HG03469 (cell line): ENCODE data around the gene FGF2.
"Not testable (repeated sequence)": the region's sequence is repeated elsewhere in the genome, so short reads cannot be mapped to it uniquely, and the experiment has no call there.

Experiments
- ATAC-seq: cut with Tn5 transposase; IDR thresholded peaks from one replicate; pipeline ENCODE4 v1.9.1; 2021; ENCODE audit warnings: mild to moderate bottlenecking, moderate library complexity, moderate number of reproducible peaks; ENCODE audit not compliant: unreplicated experiment

The FGF2 gene

GRCh38 chr4:122811781-122812180 is 14.8 kb upstream of the FGF2 start:
- not testable (repeated sequence) for ATAC-seq

DNA sequence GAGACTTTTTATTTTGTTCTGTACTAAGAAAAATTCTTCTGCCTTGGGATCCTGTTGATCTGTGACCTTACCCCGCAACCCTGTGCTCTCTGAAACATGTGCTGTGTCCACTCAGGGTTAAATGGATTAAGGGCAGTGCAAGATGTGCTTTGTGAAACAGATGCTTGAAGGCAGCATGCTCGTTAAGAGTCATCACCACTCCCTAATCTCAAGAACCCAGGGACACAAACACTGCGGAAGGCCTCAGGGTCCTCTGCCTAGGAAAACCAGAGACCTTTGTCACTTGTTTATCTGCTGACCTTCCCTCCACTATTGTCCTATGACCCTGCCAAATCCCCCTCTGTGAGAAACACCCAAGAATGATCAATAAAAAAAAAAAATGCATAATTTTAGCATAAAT is 13.8 kb upstream of the FGF2 start:
- not testable (repeated sequence) for ATAC-seq

GRCh38 chr4:122814426-122814825 is 12.2 kb upstream of the FGF2 start:
- peak; percentile 99 for ATAC-seq

- no peak for ATAC-seq
Measured at GRCh38 chr4:122815248-122815647, 11.4 kb upstream of the FGF2 start.

GRCh38 chr4:122816476-122816875 is 10.2 kb upstream of the FGF2 start:
- ATAC-seq = no peak

GRCh38 chr4:122819708-122820449 is 6.8 kb upstream of the FGF2 start:
- no peak for ATAC-seq

GRCh38 chr4:122821092-122821491 is 5.5 kb upstream of the FGF2 start:
- no peak for ATAC-seq

DNA sequence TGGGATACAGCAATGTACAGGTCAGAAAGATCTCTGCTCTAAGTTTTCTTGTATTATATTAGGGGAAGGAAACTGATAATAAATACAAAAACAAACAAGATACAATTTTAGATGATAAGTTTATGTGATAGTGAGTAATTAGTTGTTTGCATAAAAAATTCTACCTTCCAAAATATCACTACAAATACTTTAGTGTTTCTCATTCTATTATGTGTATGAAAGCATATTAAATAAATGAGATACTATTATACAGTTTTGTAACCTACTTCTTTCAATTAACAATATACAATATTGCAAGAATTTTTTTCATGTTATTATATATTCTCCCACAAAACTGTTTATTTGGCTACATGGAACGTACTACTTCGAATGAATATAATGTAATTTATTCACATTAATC is 4.2 kb upstream of the FGF2 start:
- ATAC-seq = no peak

DNA sequence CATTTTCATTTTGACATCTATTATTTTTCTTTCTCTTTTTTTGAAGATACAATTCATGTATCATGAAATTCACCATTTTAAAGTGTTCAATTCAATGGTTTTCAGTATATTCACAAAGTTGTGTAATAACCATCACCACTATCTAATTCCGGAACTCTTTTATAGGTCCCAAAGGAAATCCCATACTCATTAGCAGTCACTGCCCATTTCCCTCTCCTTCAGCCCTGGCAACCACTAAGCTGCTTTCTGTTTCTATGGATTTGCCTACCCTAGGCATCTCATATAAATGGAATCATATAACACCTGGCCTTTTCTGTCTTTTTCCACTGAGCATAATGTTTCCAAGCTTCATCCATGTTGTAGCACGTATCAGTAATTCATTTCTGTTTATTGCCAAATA is 3.2 kb upstream of the FGF2 start:
- ATAC-seq = no peak

GRCh38 chr4:122824616-122825015 is 2.0 kb upstream of the FGF2 start:
- ATAC-seq = no peak

DNA sequence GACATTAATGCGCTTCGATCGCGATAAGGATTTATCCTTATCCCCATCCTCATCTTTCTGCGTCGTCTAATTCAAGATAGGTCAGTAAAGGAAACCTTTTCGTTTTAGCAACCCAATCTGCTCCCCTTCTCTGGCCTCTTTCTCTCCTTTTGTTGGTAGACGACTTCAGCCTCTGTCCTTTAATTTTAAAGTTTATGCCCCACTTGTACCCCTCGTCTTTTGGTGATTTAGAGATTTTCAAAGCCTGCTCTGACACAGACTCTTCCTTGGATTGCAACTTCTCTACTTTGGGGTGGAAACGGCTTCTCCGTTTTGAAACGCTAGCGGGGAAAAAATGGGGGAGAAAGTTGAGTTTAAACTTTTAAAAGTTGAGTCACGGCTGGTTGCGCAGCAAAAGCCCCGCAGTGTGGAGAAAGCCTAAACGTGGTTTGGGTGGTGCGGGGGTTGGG is 528 bp upstream of the FGF2 start:
- no peak for ATAC-seq

- ATAC-seq = peak; percentile 33
Measured at GRCh38 chr4:122827258-122827878, 737 bp downstream of the FGF2 start.

GRCh38 chr4:122827879-122828601 is 1.4 kb downstream of the FGF2 start:
- ATAC-seq = peak; percentile 91

- ATAC-seq = no peak
Measured at GRCh38 chr4:122830426-122831095, 3.9 kb downstream of the FGF2 start.

DNA sequence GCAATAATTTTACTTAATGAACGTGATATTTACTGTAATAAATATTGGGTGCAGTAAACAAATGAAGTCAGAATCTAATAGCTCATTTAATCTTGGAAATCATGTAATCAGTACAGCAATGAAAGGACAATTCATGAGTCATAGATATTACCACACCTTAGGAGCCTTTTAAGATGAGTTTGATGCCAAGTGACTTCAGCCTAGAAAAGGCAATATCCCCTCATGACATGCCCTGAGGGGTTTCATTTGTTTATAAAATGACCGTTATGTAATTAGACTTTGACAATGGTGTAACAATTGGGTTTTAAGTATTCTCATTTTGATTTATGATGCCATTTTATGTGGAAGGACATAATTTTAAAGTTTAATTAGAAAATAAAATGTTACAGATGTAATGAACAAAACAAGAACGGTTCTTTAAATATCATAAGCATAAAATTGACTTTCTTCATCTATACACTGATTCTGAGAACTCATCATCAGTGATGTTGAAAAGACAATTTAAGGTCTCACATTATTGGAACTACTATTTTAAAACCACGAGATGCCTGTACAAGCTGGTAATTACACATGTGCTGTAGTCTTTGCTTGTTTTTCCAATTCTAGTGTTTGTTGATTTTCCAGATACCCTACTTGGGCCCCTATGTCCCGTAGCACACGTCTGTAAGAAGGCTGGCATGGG is 5.0 kb downstream of the FGF2 start:
- no peak for ATAC-seq

GRCh38 chr4:122832732-122833131 is 6.1 kb downstream of the FGF2 start:
- ATAC-seq = no peak

DNA sequence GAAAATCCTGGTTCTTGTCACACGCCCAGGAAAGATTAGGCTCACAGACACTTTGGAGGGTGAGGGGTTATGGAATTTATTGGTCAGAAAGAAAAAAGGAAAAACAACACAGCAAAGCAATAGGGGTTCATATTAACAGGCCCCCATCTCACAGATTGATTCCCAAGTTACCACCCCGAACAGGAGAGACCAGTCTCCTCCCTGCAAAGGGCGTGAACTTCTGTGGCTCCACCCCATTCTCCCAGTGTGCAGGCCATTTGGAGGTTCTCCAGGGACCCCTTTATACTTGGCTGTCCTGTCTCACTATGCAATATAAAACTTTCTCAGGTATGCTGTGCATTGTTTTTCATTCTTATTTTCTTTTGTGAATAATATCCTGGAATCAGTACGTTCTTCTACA is 7.4 kb downstream of the FGF2 start:
- ATAC-seq = no peak

DNA sequence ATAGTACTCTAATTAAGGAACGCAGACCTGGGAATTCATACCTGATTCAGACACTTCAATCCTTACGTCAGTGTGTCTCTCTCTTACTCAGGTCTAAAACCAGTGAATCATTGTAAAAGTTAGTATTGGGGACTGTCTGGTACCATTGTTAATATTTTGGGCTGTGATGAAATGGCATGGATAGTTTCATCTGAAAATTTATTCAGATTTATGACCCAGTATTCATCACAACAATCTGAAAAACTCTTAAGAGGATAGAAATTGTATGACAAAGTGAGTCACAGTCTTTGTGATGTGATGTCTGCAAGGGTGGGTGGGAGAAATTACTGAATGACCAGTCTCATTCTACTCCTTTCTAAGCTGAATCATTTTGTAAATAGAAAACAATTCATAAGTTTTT is 10.3 kb downstream of the FGF2 start:
- no peak for ATAC-seq

- ATAC-seq = no peak
Measured at GRCh38 chr4:122838034-122838433, 11.4 kb downstream of the FGF2 start.

DNA sequence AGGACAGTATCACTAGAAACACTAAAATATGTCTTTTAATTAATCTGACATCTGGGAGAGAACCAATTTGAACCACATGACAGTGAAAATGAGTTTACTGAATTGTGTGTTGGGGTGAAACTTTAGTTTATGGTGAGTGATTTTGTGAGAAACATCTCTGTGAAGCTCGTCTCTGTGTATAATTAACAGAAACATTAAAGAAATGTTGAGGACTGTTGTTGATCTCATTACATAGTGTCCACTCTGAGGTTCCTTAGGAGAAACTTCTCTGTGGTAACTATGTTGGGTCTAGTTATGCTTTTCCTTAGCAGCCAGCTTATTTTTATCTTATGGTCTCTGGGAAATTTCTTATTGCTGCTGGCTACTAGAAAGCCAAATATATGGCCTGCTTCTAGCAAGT is 15.8 kb downstream of the FGF2 start:
- ATAC-seq = no peak
